Endothelial cell of umbilical vein (primary cell): ENCODE measurements around the gene MCC. TPM values are rescaled to one million over a fixed set of nuclear protein-coding genes. Genes with fewer than 3 reads are reported as not detected.

ENCODE experiments used
- BruUV-seq: library from RNA; stranded (reverse); fragments of 400-500 nt; replicated peaks from 2 replicates; lab custom pipeline; 2021; lab: Mats Ljungman, UMichigan
- CTCF ChIA-PET: fragments of 300-600, 350-600 bp; sonication (Branson Sonifier 250); formaldehyde crosslinking; loops from one replicate; lab custom pipeline; 2021; ENCODE audit warnings: antibody characterized with exemption, inconsistent platforms; lab: Charles Lee
- POLR2A ChIA-PET: fragments of 300-600, 350-600 bp; sonication (Branson Sonifier 250); formaldehyde crosslinking; loops from one replicate; lab custom pipeline; 2021; ENCODE audit warnings: antibody characterized with exemption, inconsistent platforms; lab: Charles Lee
- DNase-seq: peaks from one replicate; pipeline ENCODE4 v3.0.0-alpha.2; 2011; ENCODE audit warnings: low read depth, low spot score
- FAIRE-seq: peaks from 2 replicates; lab custom pipeline; 2011; peaks lifted over from hg19 to GRCh38; lab: Jason Lieb, UNC
- H2AFZ ChIP-seq: 2 replicates; pipeline ENCODE4 v1.6.0; 2012; ENCODE audit warnings: low read depth, low read length, control low read depth, inconsistent platforms
- H3K27ac ChIP-seq: 2 replicates; pipeline ENCODE4 v1.5.1; 2011; ENCODE audit warnings: low read depth, mild to moderate bottlenecking, control low read depth, low read length, moderate library complexity; ENCODE audit not compliant: insufficient read depth
- H3K27me3 ChIP-seq, 2 experiments: 2 replicates each; pipeline versions ENCODE4 v1.6.0 to v1.6.1; 2011; ENCODE audit warnings: low read length in 2 of 2, mixed read lengths in 1 of 2; ENCODE audit not compliant: control insufficient read depth in 2 of 2, insufficient read depth in 2 of 2
- H3K36me3 ChIP-seq, 2 experiments: 2 replicates in 1 of 2; 3 replicates in 1 of 2; pipeline ENCODE4 v1.5.1; 2011; ENCODE audit warnings: low read length in 2 of 2, mild to moderate bottlenecking in 1 of 2, moderate library complexity in 1 of 2; ENCODE audit not compliant: control insufficient read depth in 2 of 2, insufficient read depth in 2 of 2; ENCODE audit errors: extremely low read depth in 1 of 2
- H3K4me1 ChIP-seq: 3 replicates; pipeline ENCODE4 v1.5.1; 2011; ENCODE audit warnings: mild to moderate bottlenecking, low read length; ENCODE audit not compliant: control insufficient read depth, insufficient read depth; ENCODE audit errors: extremely low read depth
- H3K4me2 ChIP-seq: 2 replicates; pipeline ENCODE4 v1.6.1; 2011; ENCODE audit warnings: low read length, control low read depth, mixed read lengths; ENCODE audit not compliant: insufficient read depth
- H3K4me3 ChIP-seq, 3 experiments: fragments of 200-600 bp in 1 of 3; sonication (generic), shearing (Covaris generic) in 1 of 3; replicated peaks in 1 of 3; 2 replicates each; pipeline ENCODE4 v1.5.1; 2011 to 2016; ENCODE audit warnings: control low read depth in 3 of 3, low read length in 3 of 3, mild to moderate bottlenecking in 2 of 3, inconsistent platforms in 1 of 3, low read depth in 1 of 3, moderate library complexity in 1 of 3; ENCODE audit not compliant: insufficient read depth in 1 of 3
- H3K79me2 ChIP-seq: 2 replicates; pipeline ENCODE4 v1.6.0; 2012; ENCODE audit warnings: low read length, inconsistent platforms; ENCODE audit not compliant: control insufficient read depth, insufficient read depth
- H3K9ac ChIP-seq: replicated peaks from 2 replicates; pipeline ENCODE3; 2011; ENCODE audit warnings: low read length, control low read depth; ENCODE audit not compliant: insufficient read depth; ENCODE audit errors: extremely low read depth
- H3K9me1 ChIP-seq: replicated peaks from 3 replicates; pipeline ENCODE4 v1.6.0; 2011; ENCODE audit warnings: mild to moderate bottlenecking, low read length; ENCODE audit not compliant: control insufficient read depth, insufficient read depth; ENCODE audit errors: extremely low read depth
- H3K9me3 ChIP-seq: replicated peaks from 2 replicates; pipeline ENCODE4 v1.5.1; 2012; ENCODE audit warnings: low read length, inconsistent platforms; ENCODE audit not compliant: control insufficient read depth, insufficient read depth
- H4K20me1 ChIP-seq: replicated peaks from 2 replicates; pipeline ENCODE3; 2011; ENCODE audit warnings: mild to moderate bottlenecking, low read length; ENCODE audit not compliant: control insufficient read depth, insufficient read depth; ENCODE audit errors: extremely low read depth
- CTCF ChIP-seq, 2 donors: IDR thresholded peaks; 1 replicate in 1 of 2; 2 replicates in 1 of 2; pipeline ENCODE4 v1.5.1; 2011; ENCODE audit warnings: low read length in 2 of 2, mild to moderate bottlenecking in 2 of 2, moderate library complexity in 2 of 2, control low read depth in 1 of 2, inconsistent platforms in 1 of 2, low read depth in 1 of 2; ENCODE audit not compliant: insufficient read depth in 1 of 2; ENCODE audit errors: extremely low read depth in 1 of 2
- EZH2 ChIP-seq: IDR thresholded peaks from 2 replicates; pipeline ENCODE4 v1.6.1; 2012; ENCODE audit warnings: borderline replicate concordance, low read depth, mild to moderate bottlenecking, moderate library complexity, low read length, inconsistent platforms; ENCODE audit not compliant: severe bottlenecking
- FOS ChIP-seq: IDR thresholded peaks from 2 replicates; pipeline ENCODE4 v1.6.1; 2011; ENCODE audit warnings: mild to moderate bottlenecking, low read length, moderate library complexity, borderline replicate concordance; ENCODE audit not compliant: insufficient read depth
- GATA2 ChIP-seq: IDR thresholded peaks from 2 replicates; pipeline ENCODE4 v1.7.0; 2011; ENCODE audit warnings: low read depth, mild to moderate bottlenecking, moderate library complexity, mixed read lengths, low read length; ENCODE audit not compliant: insufficient read length, insufficient read depth
- JUN ChIP-seq: IDR thresholded peaks from 2 replicates; pipeline ENCODE4 v1.6.1; 2011; ENCODE audit warnings: borderline replicate concordance, low read depth; ENCODE audit not compliant: insufficient read length, insufficient read depth
- MAX ChIP-seq: IDR thresholded peaks from 2 replicates; pipeline ENCODE4 v1.6.1; 2011; ENCODE audit not compliant: insufficient read depth, insufficient read length
- MYC ChIP-seq: IDR thresholded peaks from one replicate; pipeline ENCODE4 v1.6.1; 2011; ENCODE audit warnings: mild to moderate bottlenecking, low read depth, low read length
- POLR2A ChIP-seq: IDR thresholded peaks from 2 replicates; pipeline ENCODE4 v1.6.1; 2012; ENCODE audit warnings: low read depth, mild to moderate bottlenecking, control low read depth, low read length
- POLR2AphosphoS5 ChIP-seq: IDR thresholded peaks from 2 replicates; pipeline ENCODE4 v1.6.1; 2012; ENCODE audit warnings: low read depth, mild to moderate bottlenecking, control low read depth, low read length, moderate library complexity; ENCODE audit not compliant: insufficient read depth
- dilution Hi-C: fragments of 300-500 bp; cut with MboI; formaldehyde crosslinking; loops from one replicate; pipeline ENCODE4 v1.15.0; 2019; ENCODE audit warnings: low sequenced_read_pairs; ENCODE audit not compliant: extremely low pct_ligation_motif_present
- intact Hi-C: fragments of 100-400 bp; cut with micrococcal nuclease; formaldehyde crosslinking; loops from one replicate; pipeline ENCODE4 v1.10.0; 2022
- polyA plus RNA-seq, 4 experiments: library from polyadenylated mRNA; depleted of rRNA in 3 of 4; stranded (reverse) in 3 of 4; unstranded in 1 of 4; fragments of >200 nt; gene quantifications; 2 replicates each; pipeline versions ENCODE4 v1.2.1 to v1.2.3, GENCODE V29; 2011 to 2012; ENCODE audit warnings: missing spikeins in 1 of 4
- total RNA-seq: library from RNA; stranded (reverse); gene quantifications from 2 replicates; pipeline ENCODE4 v1.2.3, GENCODE V29; 2021

MCC gene
- total and polyA plus RNA-seq, 2 donors (not counting 3 experiments of a cell fraction or from before 2014, with no cell fraction given): 6.9 to 27.5 TPM

- ChIA-PET POLR2A (no interaction called here), CTCF (interaction anchor here (0.9 to 1.9 kb wide), 2 partner anchors 11 to 30 kb away, joined by 3 to 6 read pairs; no protein-coding TSS in a partner anchor)
- intact Hi-C loops (no loop called here), dilution Hi-C loops (no loop called here)
- Histone ChIP-seq H3K79me2 (no peaks in the 10 kb centered on the region), H3K4me2 (no peak overlapping the region), H3K9me1 (no peaks in the 10 kb centered on the region), H3K36me3 (no peaks in the 10 kb centered on the region), H3K4me3 (no peak overlapping the region), H2AFZ (no peak overlapping the region), H3K27ac (no peak overlapping the region), H4K20me1 (no peaks in the 10 kb centered on the region), H3K27me3 (no peaks in the 10 kb centered on the region), H3K4me1 (peaks cover 4% of the 10 kb centered on the region), H3K9ac (no peak overlapping the region), H3K9me3 (no peaks in the 10 kb centered on the region)
- BruUV-seq: no TSS peak
- DNase-seq (no peak), FAIRE-seq (no peak)
- TF ChIP-seq GATA2 (no peak), MYC (no peak), FOS (no peak), EZH2 (no peak), CTCF (IDR thresholded peaks at IDR 0.05; ENCODE audit: extremely low read depth in 1 of 2, insufficient read depth in 1 of 2, low read depth in 1 of 2, low read length in 2 of 2) (no peak), POLR2AphosphoS5 (no peak), POLR2A (no peak), JUN (no peak), MAX (no peak)
These were observed 274.5 kb downstream of the MCC start for GRCh38 chr5:113213551-113214425.
